Activated CD8-positive, alpha-beta memory T cell treated with anti-CD3 and anti-CD28 coated beads, Interleukin-2, amount 50 U/mL, for 1 hour (primary cell): Measurements from ENCODE around the gene CCNA2.

Experiments used
- DNase-seq: peaks from one replicate; pipeline ENCODE4 v3.0.0-alpha.2; 2020; ENCODE audit errors: extremely low read depth

Gene CCNA2

GRCh38 chr4:121776610-121777401 is 46.9 kb downstream of the CCNA2 start:
- DNase-seq = no peak

- no peak for DNase-seq
These were observed 49.8 kb downstream of the CCNA2 start for GRCh38 chr4:121773883-121774282.

- no peak for DNase-seq
These were observed 51.8 kb downstream of the CCNA2 start for GRCh38 chr4:121771869-121772268.

GRCh38 chr4:121769341-121769740 is 54.3 kb downstream of the CCNA2 start:
- DNase-seq = no peak

- no peak for DNase-seq
These were observed 56.5 kb downstream of the CCNA2 start for GRCh38 chr4:121767166-121767565.
